Gastrocnemius medialis (tissue), 4 donors: Measurements from ENCODE around the gene CCDC85A. TPM values are rescaled to one million over a fixed set of nuclear protein-coding genes. Genes with fewer than 3 reads are reported as not detected.

Experiments used
- ATAC-seq, 2 donors: fragments of 150-250 bp; one replicate each; pipeline ENCODE4 v1.9.1; 2016
- DNase-seq, 2 donors: peaks; one replicate each; pipeline ENCODE4 v3.0.0-alpha.2; 2019
- H3K27ac ChIP-seq, 4 donors: fragments of 200-600 bp; sonication (generic); 1 replicate in 1 of 4; 2 replicates in 3 of 4; pipeline ENCODE4 v1.5.1; 2016 to 2018; ENCODE audit warnings: mild to moderate bottlenecking in 2 of 4, moderate library complexity in 1 of 4
- H3K27me3 ChIP-seq, 3 donors: fragments of 200-600 bp; sonication (generic) in 2 of 3; 1 replicate in 1 of 3; 2 replicates in 2 of 3; pipeline versions ENCODE4 v1.5.1 to v1.6.0; 2016 to 2019; ENCODE audit warnings: mild to moderate bottlenecking in 1 of 3, moderate library complexity in 1 of 3
- H3K36me3 ChIP-seq, 2 donors: fragments of 200-600 bp; sonication (generic) in 1 of 2; one replicate each; pipeline ENCODE4 v1.5.1; 2017 to 2018
- H3K4me1 ChIP-seq, 2 donors: fragments of 200-600 bp; sonication (generic) in 1 of 2; one replicate each; pipeline ENCODE4 v1.5.1; 2016 to 2017; ENCODE audit warnings: mild to moderate bottlenecking in 2 of 2
- H3K4me3 ChIP-seq, 4 donors: fragments of 200-600 bp; sonication (generic) in 3 of 4; 1 replicate in 1 of 4; 2 replicates in 3 of 4; pipeline ENCODE4 v1.5.1; 2016 to 2019; ENCODE audit warnings: mild to moderate bottlenecking in 2 of 4
- H3K9me3 ChIP-seq, 3 donors: fragments of 200-600 bp; sonication (generic) in 2 of 3; 1 replicate in 1 of 3; 2 replicates in 2 of 3; pipeline ENCODE4 v1.5.1; 2016 to 2019
- CTCF ChIP-seq, 5 experiments: fragments of 450-650 bp in 3 of 5; fragments of 200-600 bp in 2 of 5; sonication (generic) in 2 of 5; IDR thresholded peaks in 4 of 5; conservative IDR thresholded peaks in 1 of 5; 1 replicate in 4 of 5; 2 replicates in 1 of 5; pipeline ENCODE4 v1.5.1; 2016 to 2019; ENCODE audit warnings: antibody characterized with exemption in 5 of 5, mild to moderate bottlenecking in 3 of 5, moderate library complexity in 3 of 5
- POLR2A ChIP-seq, 2 donors: fragments of 450-650 bp; IDR thresholded peaks; one replicate each; pipeline ENCODE4 v1.6.1; 2017; ENCODE audit warnings: antibody characterized with exemption in 2 of 2, mild to moderate bottlenecking in 2 of 2, moderate library complexity in 2 of 2
- in situ Hi-C, 4 donors: fragments of 200-750 bp; cut with MboI; loops; one replicate each; pipeline versions ENCODE4 v1.15.0 to v1.8.0; 2017; ENCODE audit warnings: low sequenced_read_pairs in 4 of 4
- intact Hi-C: fragments of 100-400 bp; cut with DNase I; formaldehyde crosslinking; loops from one replicate; pipeline ENCODE4 v1.15.1; 2023; ENCODE audit warnings: low total_unique reads
- total RNA-seq, 4 donors: library from RNA; depleted of rRNA; stranded (reverse); fragments of >200 nt; gene quantifications; one replicate each; pipeline versions ENCODE4 v1.1.0 to v1.2.3, GENCODE V29; 2016

The CCDC85A gene
- total RNA-seq, 4 donors from 2014 or later = 4.6 to 8.2 (median 6.1) TPM

- Histone ChIP-seq H3K27ac (peak overlapping the region in 3 of 4 donors; percentile 8 to 35 (median 28)), H3K9me3 (no peaks in the 10 kb centered on the region), H3K36me3 (no peaks in the 10 kb centered on the region), H3K27me3 (no peaks in the 10 kb centered on the region), H3K4me3 (no peak overlapping the region), H3K4me1 (peaks cover 23 to 28% of the 10 kb centered on the region in 2 donors)
- in situ Hi-C loops = no loop called here
- DNase-seq (no peak), ATAC-seq (no peak)
- intact Hi-C loops = no loop called here
- TF ChIP-seq POLR2A (IDR thresholded peaks at IDR 0.05) (no peak), CTCF (IDR thresholded peaks at IDR 0.05 in 4 of 5, conservative IDR thresholded peaks at IDR 0.05 in 1 of 5) (no peak)
Measured at GRCh38 chr2:56335101-56335500, 151.3 kb downstream of the CCDC85A start.

- intact Hi-C loops = no loop called here
- DNase-seq = no peak
Measured at GRCh38 chr2:56337342-56337741, 153.6 kb downstream of the CCDC85A start.

GRCh38 chr2:56338232-56338631 is 154.4 kb downstream of the CCDC85A start:
- Histone ChIP-seq H3K27me3 (no peaks in the 10 kb centered on the region), H3K27ac (no peak overlapping the region), H3K4me1 (peaks cover 20 to 22% of the 10 kb centered on the region in 2 donors), H3K4me3 (no peak overlapping the region), H3K36me3 (no peaks in the 10 kb centered on the region), H3K9me3 (no peaks in the 10 kb centered on the region)
- intact Hi-C loops = no loop called here
- TF ChIP-seq POLR2A (IDR thresholded peaks at IDR 0.05) = no peak
- TF ChIP-seq CTCF (IDR thresholded peaks at IDR 0.05 in 4 of 5, conservative IDR thresholded peaks at IDR 0.05 in 1 of 5) = no peak
- in situ Hi-C loops = no loop called here
- no peak for ATAC-seq
- no peak for DNase-seq

More at GRCh38 chr2:56337342-56337741, 153.6 kb downstream of the CCDC85A start:
- Histone ChIP-seq H3K27me3 (no peaks in the 10 kb centered on the region), H3K27ac (peak overlapping the region in 1 of 4 donors; percentile 13), H3K36me3 (no peaks in the 10 kb centered on the region), H3K4me1 (peaks cover 23 to 28% of the 10 kb centered on the region in 2 donors), H3K4me3 (no peak overlapping the region), H3K9me3 (no peaks in the 10 kb centered on the region)
- no peak for TF ChIP-seq POLR2A (IDR thresholded peaks at IDR 0.05)
- TF ChIP-seq CTCF (IDR thresholded peaks at IDR 0.05 in 4 of 5, conservative IDR thresholded peaks at IDR 0.05 in 1 of 5) = no peak
- in situ Hi-C loops = no loop called here
- no peak for ATAC-seq

- in situ Hi-C loops (no loop called here), intact Hi-C loops (no loop called here)
- Histone ChIP-seq H3K27me3 (no peaks in the 10 kb centered on the region), H3K36me3 (no peaks in the 10 kb centered on the region), H3K4me1 (no peaks in the 10 kb centered on the region), H3K4me3 (no peak overlapping the region), H3K9me3 (no peaks in the 10 kb centered on the region), H3K27ac (no peak overlapping the region)
- no peak for ATAC-seq
- DNase-seq = no peak
- TF ChIP-seq POLR2A (IDR thresholded peaks at IDR 0.05) (no peak), CTCF (IDR thresholded peaks at IDR 0.05 in 4 of 5, conservative IDR thresholded peaks at IDR 0.05 in 1 of 5) (no peak)
Measured at GRCh38 chr2:56344771-56345170, 161.0 kb downstream of the CCDC85A start.

- intact Hi-C loops = no loop called here
- Histone ChIP-seq H3K4me1 (no peaks in the 10 kb centered on the region), H3K36me3 (no peaks in the 10 kb centered on the region), H3K27ac (no peak overlapping the region), H3K4me3 (no peak overlapping the region), H3K27me3 (no peaks in the 10 kb centered on the region), H3K9me3 (no peaks in the 10 kb centered on the region)
- in situ Hi-C loops = no loop called here
- TF ChIP-seq POLR2A (IDR thresholded peaks at IDR 0.05) = no peak
- no peak for TF ChIP-seq CTCF (IDR thresholded peaks at IDR 0.05 in 4 of 5, conservative IDR thresholded peaks at IDR 0.05 in 1 of 5)
- no peak for DNase-seq
- ATAC-seq = no peak
Measured at GRCh38 chr2:56347881-56348280, 164.1 kb downstream of the CCDC85A start.
